Measurements from ENCODE around the gene CTU2. TPM values are rescaled to one million over a fixed set of nuclear protein-coding genes. Genes with fewer than 3 reads are reported as not detected.

Gene CTU2
- total RNA-seq, 4 donors from 2014 or later, result 0.88 to 20.3 (median 14.6) TPM

DNA sequence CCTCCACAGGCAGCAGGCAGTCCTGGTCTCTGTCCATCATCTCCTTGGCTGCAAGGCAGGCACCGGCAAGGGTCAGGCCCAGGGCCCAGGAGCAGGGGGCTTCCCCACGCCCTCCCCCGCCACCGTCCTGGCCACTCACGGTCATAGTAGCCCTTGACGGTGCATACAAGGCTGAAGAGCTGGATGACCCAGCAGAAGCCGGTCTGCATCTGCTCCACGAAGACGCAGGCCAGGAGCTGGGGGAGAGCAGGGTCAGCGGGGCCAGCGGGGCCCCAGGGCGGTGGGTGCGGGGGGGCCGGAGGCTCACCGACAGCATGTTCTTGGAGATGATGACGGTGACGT is 20.1 kb downstream of the CTU2 start:
- intact Hi-C loops (cut with DNase I; ENCODE audit: low total_unique reads), result no loop called here
- H3K36me3 ChIP-seq, result no peaks in the 10 kb centered on the region
- no peaks in the 10 kb centered on the region for H3K27me3 ChIP-seq
- no peak overlapping the region for H3K4me3 ChIP-seq
- DNase-seq, result no peak
- H3K27ac ChIP-seq, result no peak overlapping the region
- H3K4me1 ChIP-seq, result no peaks in the 10 kb centered on the region
- no peaks in the 10 kb centered on the region for H3K9me3 ChIP-seq
- TF ChIP-seq, protein P1, sequence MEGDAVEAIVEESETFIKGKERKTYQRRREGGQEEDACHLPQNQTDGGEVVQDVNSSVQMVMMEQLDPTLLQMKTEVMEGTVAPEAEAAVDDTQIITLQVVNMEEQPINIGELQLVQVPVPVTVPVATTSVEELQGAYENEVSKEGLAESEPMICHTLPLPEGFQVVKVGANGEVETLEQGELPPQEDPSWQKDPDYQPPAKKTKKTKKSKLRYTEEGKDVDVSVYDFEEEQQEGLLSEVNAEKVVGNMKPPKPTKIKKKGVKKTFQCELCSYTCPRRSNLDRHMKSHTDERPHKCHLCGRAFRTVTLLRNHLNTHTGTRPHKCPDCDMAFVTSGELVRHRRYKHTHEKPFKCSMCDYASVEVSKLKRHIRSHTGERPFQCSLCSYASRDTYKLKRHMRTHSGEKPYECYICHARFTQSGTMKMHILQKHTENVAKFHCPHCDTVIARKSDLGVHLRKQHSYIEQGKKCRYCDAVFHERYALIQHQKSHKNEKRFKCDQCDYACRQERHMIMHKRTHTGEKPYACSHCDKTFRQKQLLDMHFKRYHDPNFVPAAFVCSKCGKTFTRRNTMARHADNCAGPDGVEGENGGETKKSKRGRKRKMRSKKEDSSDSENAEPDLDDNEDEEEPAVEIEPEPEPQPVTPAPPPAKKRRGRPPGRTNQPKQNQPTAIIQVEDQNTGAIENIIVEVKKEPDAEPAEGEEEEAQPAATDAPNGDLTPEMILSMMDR (IDR thresholded peaks at IDR 0.05), result no peak
- TF ChIP-seq POLR2A (IDR thresholded peaks at IDR 0.05), result no peak

DNA sequence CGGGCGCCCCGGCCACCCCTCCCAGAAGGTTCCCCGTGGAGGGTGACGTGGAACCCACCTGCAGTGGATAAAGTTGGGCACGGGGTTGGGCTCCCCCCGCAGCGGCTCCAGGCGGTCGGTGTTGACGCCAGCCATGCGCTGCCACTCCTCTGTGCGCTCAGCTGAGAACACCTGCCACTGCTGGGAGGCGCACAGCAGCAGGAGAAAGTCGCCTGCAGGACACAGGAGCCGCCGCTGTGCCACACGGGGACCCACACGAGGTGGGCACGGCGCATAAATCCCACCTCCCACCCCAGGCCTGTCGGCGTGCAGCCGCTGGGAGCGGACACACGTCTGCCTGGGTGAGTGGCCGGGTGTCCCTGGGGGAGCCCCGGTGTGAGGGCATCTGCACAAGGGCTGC is 20.7 kb downstream of the CTU2 start:
- no peak for DNase-seq
- Histone ChIP-seq H3K27me3 (no peaks in the 10 kb centered on the region), H3K27ac (no peak overlapping the region), H3K9me3 (no peaks in the 10 kb centered on the region), H3K4me3 (no peak overlapping the region), H3K4me1 (no peaks in the 10 kb centered on the region), H3K36me3 (no peaks in the 10 kb centered on the region)
- TF ChIP-seq, protein P1 (IDR thresholded peaks at IDR 0.05), result no peak
- no peak for TF ChIP-seq POLR2A (IDR thresholded peaks at IDR 0.05)
- intact Hi-C loops (cut with DNase I; ENCODE audit: low total_unique reads), result no loop called here

DNA sequence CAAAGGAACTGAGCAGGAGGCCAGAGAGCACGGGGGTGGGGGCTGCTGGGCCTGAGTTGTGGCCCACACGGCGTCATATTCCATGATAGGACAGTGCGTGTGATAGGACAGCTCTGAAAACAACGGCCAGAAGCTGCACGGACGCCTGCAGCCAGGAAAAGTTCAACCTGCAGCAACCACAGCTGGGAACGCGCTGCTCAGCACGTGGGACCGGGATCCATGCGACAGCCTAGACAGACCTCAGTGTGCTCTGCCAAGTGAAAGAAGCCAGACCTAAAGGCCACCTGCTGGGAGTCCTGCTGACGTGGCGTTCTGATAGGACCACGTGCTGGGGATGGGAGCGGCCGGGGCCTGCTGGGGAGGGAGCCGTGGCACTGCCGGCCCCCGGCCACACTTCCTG is 21.6 kb downstream of the CTU2 start:
- H3K4me1 ChIP-seq, result no peaks in the 10 kb centered on the region
- intact Hi-C loops (cut with DNase I; ENCODE audit: low total_unique reads), result no loop called here
- no peak overlapping the region for H3K4me3 ChIP-seq
- TF ChIP-seq POLR2A (IDR thresholded peaks at IDR 0.05), result no peak
- TF ChIP-seq, protein P1 (IDR thresholded peaks at IDR 0.05), result no peak
- no peaks in the 10 kb centered on the region for H3K27me3 ChIP-seq
- H3K27ac ChIP-seq, result no peak overlapping the region
- H3K36me3 ChIP-seq, result no peaks in the 10 kb centered on the region
- H3K9me3 ChIP-seq, result no peaks in the 10 kb centered on the region
- no peak for DNase-seq

DNA sequence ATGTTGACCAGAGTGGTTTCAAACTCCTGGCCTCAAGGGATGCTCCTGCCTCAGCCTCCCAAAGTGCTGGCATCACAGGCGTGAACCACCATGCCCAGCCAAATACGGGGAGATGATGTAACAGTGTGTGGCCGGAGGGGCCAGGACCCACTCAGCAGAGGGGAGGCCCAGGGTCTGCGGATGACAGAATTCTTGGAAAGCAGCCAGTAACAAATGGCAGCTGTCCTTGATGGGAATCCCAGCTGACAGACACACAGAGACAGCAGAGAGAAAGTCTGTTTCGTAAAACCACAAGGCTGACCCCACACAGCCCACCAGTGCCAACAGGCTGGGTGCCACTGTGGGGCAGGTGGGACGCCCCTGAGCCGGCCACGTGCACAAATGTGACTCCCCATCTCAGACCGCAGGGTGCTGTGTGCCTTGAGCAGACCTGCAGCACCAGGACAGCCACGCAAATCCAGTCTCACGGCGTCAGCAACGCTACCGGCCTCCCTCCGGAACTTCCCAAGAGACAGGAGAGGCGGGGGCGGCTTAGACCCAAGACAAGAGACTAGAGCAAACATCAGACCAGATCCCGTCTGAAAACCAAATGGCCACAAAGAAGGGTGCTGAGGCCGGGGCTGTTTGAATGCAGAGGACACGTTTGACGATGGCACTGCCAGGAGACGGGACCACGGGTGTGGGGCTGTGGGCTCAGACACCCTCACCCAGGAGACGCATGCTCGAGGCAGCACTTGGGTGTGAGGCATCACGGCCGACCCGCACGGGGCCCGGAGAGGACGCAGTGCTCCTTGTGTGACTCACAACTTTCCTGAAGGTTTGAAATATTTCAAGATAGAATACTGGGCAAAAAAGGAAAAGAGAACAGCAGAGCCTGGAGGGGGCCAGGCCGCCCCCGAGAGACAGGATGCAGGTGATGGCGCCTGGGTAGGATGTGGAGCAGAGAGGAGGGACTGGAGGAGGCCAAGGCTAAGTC is 24.6 kb downstream of the CTU2 start:
- intact Hi-C loops (cut with DNase I; ENCODE audit: low total_unique reads), result no loop called here
- TF ChIP-seq, protein P1 (IDR thresholded peaks at IDR 0.05), result no peak
- no peak for TF ChIP-seq POLR2A (IDR thresholded peaks at IDR 0.05)
- H3K27me3 ChIP-seq, result no peaks in the 10 kb centered on the region
- no peaks in the 10 kb centered on the region for H3K36me3 ChIP-seq
- no peak overlapping the region for H3K4me3 ChIP-seq
- no peaks in the 10 kb centered on the region for H3K4me1 ChIP-seq
- H3K9me3 ChIP-seq, result no peaks in the 10 kb centered on the region
- no peak for DNase-seq
- H3K27ac ChIP-seq, result no peak overlapping the region

DNA sequence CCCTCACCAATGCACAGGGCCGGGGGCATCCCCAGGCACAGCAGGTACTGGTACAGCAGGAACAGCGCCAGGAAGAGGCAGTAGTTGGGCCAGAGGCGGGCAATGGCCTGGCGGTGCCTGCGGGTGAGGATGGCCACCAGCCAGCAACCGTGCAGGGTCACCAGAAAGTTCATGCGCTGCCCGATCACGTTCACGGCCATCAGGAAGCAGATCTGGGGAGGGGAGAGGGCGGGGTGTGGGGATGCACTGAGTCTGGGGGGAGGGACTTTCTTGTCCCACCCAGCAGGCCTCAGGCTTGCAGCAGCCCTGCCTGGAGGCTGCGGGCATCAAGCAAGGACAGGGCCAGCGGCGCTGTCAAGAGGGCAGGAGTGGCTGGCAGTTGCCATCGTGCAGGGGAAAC is 25.4 kb downstream of the CTU2 start:
- Histone ChIP-seq H3K27me3 (no peaks in the 10 kb centered on the region), H3K4me3 (no peak overlapping the region), H3K9me3 (no peaks in the 10 kb centered on the region), H3K4me1 (no peaks in the 10 kb centered on the region), H3K27ac (no peak overlapping the region), H3K36me3 (no peaks in the 10 kb centered on the region)
- TF ChIP-seq POLR2A (IDR thresholded peaks at IDR 0.05), result no peak
- TF ChIP-seq, protein P1 (IDR thresholded peaks at IDR 0.05), result no peak
- no peak for DNase-seq
- intact Hi-C loops (cut with DNase I; ENCODE audit: low total_unique reads), result no loop called here
